ENCODE results near the gene CRTAC1.

DNA sequence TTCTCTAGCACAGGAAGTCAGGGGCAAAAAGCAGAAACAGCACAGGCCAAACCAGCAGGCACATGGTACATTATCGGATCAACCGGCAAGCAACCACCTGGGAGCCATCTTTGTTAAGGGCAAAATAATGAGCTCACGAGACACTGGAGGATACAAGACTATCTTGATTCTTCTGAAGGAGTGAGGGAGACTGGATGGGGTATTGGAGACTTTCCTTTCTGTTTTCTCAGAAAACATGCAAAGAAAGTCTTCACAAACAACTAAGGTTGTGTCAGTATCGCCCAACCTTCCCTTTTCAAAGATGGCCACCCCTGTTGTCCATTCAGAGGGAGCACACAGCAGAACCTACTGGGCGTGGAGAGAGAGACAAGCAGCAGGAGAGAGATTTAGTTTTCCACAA is 151.2 kb downstream of the CRTAC1 start:
- no peak for TF ChIP-seq ESRRA (CRISPR knock-in tag; IDR thresholded peaks at IDR 0.05; ENCODE audit: borderline replicate concordance)
- TF ChIP-seq, protein P1, sequence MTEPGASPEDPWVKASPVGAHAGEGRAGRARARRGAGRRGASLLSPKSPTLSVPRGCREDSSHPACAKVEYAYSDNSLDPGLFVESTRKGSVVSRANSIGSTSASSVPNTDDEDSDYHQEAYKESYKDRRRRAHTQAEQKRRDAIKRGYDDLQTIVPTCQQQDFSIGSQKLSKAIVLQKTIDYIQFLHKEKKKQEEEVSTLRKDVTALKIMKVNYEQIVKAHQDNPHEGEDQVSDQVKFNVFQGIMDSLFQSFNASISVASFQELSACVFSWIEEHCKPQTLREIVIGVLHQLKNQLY (CRISPR knock-in tag; IDR thresholded peaks at IDR 0.05): no peak
- TF ChIP-seq, protein P2, sequence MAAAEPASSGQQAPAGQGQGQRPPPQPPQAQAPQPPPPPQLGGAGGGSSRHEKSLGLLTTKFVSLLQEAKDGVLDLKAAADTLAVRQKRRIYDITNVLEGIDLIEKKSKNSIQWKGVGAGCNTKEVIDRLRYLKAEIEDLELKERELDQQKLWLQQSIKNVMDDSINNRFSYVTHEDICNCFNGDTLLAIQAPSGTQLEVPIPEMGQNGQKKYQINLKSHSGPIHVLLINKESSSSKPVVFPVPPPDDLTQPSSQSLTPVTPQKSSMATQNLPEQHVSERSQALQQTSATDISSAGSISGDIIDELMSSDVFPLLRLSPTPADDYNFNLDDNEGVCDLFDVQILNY (CRISPR knock-in tag; IDR thresholded peaks at IDR 0.05): no peak
- no peak for TF ChIP-seq CTCF (IDR thresholded peaks at IDR 0.05)
- TF ChIP-seq, protein P3, sequence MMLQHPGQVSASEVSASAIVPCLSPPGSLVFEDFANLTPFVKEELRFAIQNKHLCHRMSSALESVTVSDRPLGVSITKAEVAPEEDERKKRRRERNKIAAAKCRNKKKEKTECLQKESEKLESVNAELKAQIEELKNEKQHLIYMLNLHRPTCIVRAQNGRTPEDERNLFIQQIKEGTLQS (CRISPR knock-in tag; conservative IDR thresholded peaks at IDR 0.05): no peak

All from WTC11 (cell line).